ENCODE measurements around the gene COL17A1.

The COL17A1 gene

GRCh38 chr10:104046651-104047050 is 39.0 kb downstream of the COL17A1 start:
- no peak for DNase-seq

GRCh38 chr10:104045151-104046089 is 40.3 kb downstream of the COL17A1 start:
- DNase-seq, result peak; percentile 1

GRCh38 chr10:104043854-104044253 is 41.8 kb downstream of the COL17A1 start:
- DNase-seq, result no peak

- no peak for DNase-seq
These were observed 42.4 kb downstream of the COL17A1 start for GRCh38 chr10:104043185-104043830.

- DNase-seq, result no peak
These were observed 43.7 kb downstream of the COL17A1 start for GRCh38 chr10:104041891-104042535.

GRCh38 chr10:104040862-104041789 is 44.6 kb downstream of the COL17A1 start:
- DNase-seq, result peak; percentile 8

GRCh38 chr10:104040382-104040781 is 45.3 kb downstream of the COL17A1 start:
- no peak for DNase-seq

GRCh38 chr10:104038958-104039752 is 46.5 kb downstream of the COL17A1 start:
- no peak for DNase-seq

GRCh38 chr10:104038537-104038936 is 47.1 kb downstream of the COL17A1 start:
- DNase-seq, result no peak

GRCh38 chr10:104037261-104037951 is 48.3 kb downstream of the COL17A1 start:
- DNase-seq, result peak; percentile 57

- no peak for DNase-seq
These were observed 49.0 kb downstream of the COL17A1 start for GRCh38 chr10:104036518-104037260.

- no peak for DNase-seq
These were observed 49.7 kb downstream of the COL17A1 start for GRCh38 chr10:104036069-104036384.

GRCh38 chr10:104035194-104036068 is 50.2 kb downstream of the COL17A1 start:
- DNase-seq, result no peak

- DNase-seq, result no peak
These were observed 51.1 kb downstream of the COL17A1 start for GRCh38 chr10:104034401-104035193.

- DNase-seq, result no peak
These were observed 51.7 kb downstream of the COL17A1 start for GRCh38 chr10:104033966-104034365.

- DNase-seq, result no peak
These were observed 52.2 kb downstream of the COL17A1 start for GRCh38 chr10:104033401-104033930.

GRCh38 chr10:104032144-104032775 is 53.4 kb downstream of the COL17A1 start:
- no peak for DNase-seq

- DNase-seq, result no peak
These were observed 54.0 kb downstream of the COL17A1 start for GRCh38 chr10:104031631-104032030.

Data from NCI-H1105 treated with DMSO at 0.1 percent for 48 hours (cell line).